Ishikawa (cell line): ENCODE data around the gene POLR2I.

Experiments
- CEBPB ChIP-seq: IDR thresholded peaks from 2 replicates; pipeline ENCODE4 v1.6.1; 2012
- CREB1 ChIP-seq: IDR thresholded peaks from 2 replicates; pipeline ENCODE4 v1.6.1; 2012; ENCODE audit warnings: low read depth
- EGR1 ChIP-seq: IDR thresholded peaks from 2 replicates; pipeline ENCODE4 v1.6.1; 2012
- EP300 ChIP-seq: IDR thresholded peaks from 2 replicates; pipeline ENCODE4 v1.6.1; 2012; ENCODE audit warnings: borderline replicate concordance
- FOXM1 ChIP-seq: IDR thresholded peaks from 2 replicates; pipeline ENCODE4 v1.6.1; 2012; ENCODE audit warnings: low read depth, borderline replicate concordance
- NFIC ChIP-seq: IDR thresholded peaks from 2 replicates; pipeline ENCODE4 v1.6.1; 2012
- RAD21 ChIP-seq: IDR thresholded peaks from 2 replicates; pipeline ENCODE4 v1.6.1; 2012; ENCODE audit warnings: low read depth
- TAF1 ChIP-seq: IDR thresholded peaks from 2 replicates; pipeline ENCODE4 v1.6.1; 2012; ENCODE audit warnings: low read depth, mild to moderate bottlenecking
- TCF12 ChIP-seq: IDR thresholded peaks from 2 replicates; pipeline ENCODE4 v1.6.1; 2012; ENCODE audit warnings: low read depth
- TEAD4 ChIP-seq: IDR thresholded peaks from 2 replicates; pipeline ENCODE4 v1.6.1; 2012
- YY1 ChIP-seq: IDR thresholded peaks from 2 replicates; pipeline ENCODE4 v1.6.1; 2012; ENCODE audit warnings: low read depth
- ZBTB7A ChIP-seq: IDR thresholded peaks from 2 replicates; pipeline ENCODE4 v1.6.1; 2012; ENCODE audit warnings: low read depth
- TF ChIP-seq, protein P1 (sequence below): IDR thresholded peaks from 2 replicates; pipeline ENCODE4 v1.6.1; 2012
- TF ChIP-seq, protein P2 (sequence below): IDR thresholded peaks from 2 replicates; pipeline ENCODE4 v1.6.1; 2012; ENCODE audit warnings: low read depth, mild to moderate bottlenecking
- TF ChIP-seq, protein P3 (sequence below): IDR thresholded peaks from 2 replicates; pipeline ENCODE4 v1.6.1; 2012

The POLR2I gene

DNA sequence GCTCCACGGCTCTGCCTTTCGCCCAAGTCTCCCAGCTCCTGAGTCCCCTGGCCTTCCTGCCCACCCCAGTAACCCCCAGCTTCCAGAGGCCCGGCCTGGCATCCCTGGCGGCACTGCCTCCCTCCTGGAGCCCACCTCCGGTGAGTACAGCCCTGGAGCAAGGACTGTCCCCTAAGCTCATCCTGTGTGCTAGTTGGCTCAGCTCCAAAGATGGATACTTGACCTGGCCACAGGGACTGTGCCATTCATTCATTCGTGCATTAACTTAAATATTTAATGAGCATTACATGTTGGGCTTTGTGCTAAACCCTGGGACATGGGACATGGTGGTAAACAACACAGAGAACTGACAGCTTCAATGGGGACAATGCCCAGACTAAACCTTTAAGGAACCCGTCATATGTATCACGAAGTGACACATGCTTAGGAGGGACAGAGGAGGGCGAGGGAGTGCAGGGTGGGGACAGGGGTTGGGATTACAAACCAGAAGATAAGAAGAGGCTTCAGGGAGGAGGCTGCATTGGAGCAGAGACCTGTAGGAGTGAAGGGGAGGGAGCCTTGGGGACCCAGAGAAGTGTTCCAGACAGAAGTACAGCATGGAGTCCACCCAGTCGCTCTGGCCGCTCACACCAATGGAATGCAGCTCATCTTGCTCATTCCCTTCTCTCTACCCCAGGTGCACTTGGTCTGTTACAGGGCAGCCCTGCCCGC is 10.7 kb downstream of the POLR2I start:
- no peak for TF ChIP-seq ZBTB7A
- TF ChIP-seq EP300: no peak
- TF ChIP-seq CREB1: no peak
- TF ChIP-seq TCF12: no peak
- no peak for TF ChIP-seq TAF1
- no peak for TF ChIP-seq TEAD4
- TF ChIP-seq EGR1: no peak
- TF ChIP-seq, protein P1, sequence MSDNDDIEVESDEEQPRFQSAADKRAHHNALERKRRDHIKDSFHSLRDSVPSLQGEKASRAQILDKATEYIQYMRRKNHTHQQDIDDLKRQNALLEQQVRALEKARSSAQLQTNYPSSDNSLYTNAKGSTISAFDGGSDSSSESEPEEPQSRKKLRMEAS: no peak
- no peak for TF ChIP-seq RAD21
- TF ChIP-seq FOXM1: no peak
- TF ChIP-seq, protein P2, sequence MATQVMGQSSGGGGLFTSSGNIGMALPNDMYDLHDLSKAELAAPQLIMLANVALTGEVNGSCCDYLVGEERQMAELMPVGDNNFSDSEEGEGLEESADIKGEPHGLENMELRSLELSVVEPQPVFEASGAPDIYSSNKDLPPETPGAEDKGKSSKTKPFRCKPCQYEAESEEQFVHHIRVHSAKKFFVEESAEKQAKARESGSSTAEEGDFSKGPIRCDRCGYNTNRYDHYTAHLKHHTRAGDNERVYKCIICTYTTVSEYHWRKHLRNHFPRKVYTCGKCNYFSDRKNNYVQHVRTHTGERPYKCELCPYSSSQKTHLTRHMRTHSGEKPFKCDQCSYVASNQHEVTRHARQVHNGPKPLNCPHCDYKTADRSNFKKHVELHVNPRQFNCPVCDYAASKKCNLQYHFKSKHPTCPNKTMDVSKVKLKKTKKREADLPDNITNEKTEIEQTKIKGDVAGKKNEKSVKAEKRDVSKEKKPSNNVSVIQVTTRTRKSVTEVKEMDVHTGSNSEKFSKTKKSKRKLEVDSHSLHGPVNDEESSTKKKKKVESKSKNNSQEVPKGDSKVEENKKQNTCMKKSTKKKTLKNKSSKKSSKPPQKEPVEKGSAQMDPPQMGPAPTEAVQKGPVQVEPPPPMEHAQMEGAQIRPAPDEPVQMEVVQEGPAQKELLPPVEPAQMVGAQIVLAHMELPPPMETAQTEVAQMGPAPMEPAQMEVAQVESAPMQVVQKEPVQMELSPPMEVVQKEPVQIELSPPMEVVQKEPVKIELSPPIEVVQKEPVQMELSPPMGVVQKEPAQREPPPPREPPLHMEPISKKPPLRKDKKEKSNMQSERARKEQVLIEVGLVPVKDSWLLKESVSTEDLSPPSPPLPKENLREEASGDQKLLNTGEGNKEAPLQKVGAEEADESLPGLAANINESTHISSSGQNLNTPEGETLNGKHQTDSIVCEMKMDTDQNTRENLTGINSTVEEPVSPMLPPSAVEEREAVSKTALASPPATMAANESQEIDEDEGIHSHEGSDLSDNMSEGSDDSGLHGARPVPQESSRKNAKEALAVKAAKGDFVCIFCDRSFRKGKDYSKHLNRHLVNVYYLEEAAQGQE: no peak
- TF ChIP-seq, protein P3, sequence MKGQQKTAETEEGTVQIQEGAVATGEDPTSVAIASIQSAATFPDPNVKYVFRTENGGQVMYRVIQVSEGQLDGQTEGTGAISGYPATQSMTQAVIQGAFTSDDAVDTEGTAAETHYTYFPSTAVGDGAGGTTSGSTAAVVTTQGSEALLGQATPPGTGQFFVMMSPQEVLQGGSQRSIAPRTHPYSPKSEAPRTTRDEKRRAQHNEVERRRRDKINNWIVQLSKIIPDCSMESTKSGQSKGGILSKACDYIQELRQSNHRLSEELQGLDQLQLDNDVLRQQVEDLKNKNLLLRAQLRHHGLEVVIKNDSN: no peak
- no peak for TF ChIP-seq CEBPB
- no peak for TF ChIP-seq NFIC
- TF ChIP-seq YY1: no peak

DNA sequence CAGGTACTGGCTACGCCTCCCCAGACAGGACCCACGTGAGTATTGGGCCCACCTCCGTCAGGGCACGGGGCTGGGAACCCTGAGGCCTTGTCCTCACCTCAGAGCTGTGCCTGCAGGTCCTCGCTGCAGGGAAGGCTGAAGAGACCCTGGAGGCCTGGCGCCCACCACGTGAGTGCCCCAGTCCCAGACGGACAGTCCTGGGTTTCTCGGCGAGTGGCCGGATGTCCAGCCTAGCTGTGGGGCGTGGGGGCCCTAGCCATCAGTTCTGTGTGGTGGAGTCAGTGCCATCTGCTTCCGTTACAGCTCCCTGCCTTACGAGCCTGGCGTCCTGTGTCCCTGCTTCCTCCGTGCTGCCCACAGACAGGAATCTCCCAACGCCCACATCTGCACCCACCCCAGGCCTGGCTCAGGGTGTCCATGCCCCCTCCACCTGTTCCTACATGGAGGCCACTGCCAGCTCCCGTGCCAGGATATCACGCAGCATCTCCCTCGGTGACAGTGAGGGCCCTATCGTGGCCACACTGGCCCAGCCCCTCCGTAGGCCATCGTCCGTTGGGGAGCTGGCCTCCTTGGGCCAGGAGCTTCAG is 11.5 kb downstream of the POLR2I start:
- TF ChIP-seq TCF12: no peak
- no peak for TF ChIP-seq TAF1

DNA sequence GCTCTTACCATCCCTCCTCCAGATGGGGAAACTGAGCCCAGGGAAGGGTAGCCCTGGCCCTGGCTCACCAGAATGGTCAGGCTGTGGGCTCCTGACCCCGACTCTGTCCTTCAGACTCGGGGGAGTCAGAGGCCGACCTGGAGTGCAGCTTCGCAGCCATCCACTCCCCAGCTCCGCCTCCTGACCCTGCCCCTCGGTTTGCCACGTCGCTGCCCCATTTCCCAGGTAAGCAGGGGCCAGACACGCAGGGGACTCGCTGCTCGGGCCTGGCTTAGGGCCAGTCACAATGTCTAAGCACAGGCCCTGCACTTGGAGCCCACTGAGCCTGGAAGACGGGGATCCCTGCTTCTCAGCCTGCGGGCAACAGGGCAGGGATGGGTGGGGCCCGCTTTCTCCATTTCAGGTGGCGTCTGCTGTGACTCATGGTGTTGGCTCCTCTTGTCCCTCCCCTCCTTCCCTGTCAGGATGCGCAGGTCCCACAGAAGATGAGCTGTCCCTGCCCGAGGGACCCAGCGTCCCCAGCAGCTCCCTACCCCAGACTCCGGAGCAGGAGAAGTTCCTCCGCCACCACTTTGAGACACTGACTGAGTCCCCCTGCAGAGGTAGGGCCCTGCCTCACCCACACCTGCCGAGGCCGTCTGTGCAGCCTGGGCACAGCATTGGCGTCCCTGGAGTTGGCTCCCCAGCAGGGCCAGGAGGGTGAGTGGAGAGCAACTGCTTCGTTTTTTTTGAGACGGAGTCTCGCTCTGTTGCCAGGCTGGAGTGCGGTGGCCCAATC is 12.9 kb downstream of the POLR2I start:
- TF ChIP-seq NFIC (no peak), TCF12 (no peak), EP300 (no peak), TEAD4 (no peak), EGR1 (no peak), CEBPB (no peak), FOXM1 (no peak), YY1 (no peak), CREB1 (no peak), ZBTB7A (no peak), TAF1 (no peak)
- TF ChIP-seq, protein P1: no peak
- TF ChIP-seq, protein P2: no peak
- TF ChIP-seq, protein P3: no peak

DNA sequence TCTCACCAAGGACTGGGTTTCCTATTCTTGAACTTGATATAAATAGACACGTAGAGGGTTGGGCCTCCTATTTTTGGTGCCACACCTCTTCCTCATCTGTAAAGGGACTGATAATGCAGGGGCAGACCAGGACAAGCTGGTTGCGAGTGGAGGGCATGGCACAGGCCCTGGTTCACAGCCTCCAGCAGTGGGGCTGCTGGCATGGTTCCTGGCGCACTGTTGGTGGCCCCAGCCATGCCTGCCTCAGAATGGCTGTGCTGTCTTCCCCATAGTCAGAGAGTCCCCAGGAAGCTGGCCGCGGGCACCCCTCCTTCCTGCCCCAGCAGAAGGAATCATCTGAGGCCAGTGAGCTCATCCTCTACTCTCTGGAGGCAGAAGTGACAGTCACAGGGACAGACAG is 14.2 kb downstream of the POLR2I start:
- TF ChIP-seq CREB1 (no peak), ZBTB7A (no peak), TCF12 (no peak)
- TF ChIP-seq, protein P1: no peak
- TF ChIP-seq, protein P3: no peak

DNA sequence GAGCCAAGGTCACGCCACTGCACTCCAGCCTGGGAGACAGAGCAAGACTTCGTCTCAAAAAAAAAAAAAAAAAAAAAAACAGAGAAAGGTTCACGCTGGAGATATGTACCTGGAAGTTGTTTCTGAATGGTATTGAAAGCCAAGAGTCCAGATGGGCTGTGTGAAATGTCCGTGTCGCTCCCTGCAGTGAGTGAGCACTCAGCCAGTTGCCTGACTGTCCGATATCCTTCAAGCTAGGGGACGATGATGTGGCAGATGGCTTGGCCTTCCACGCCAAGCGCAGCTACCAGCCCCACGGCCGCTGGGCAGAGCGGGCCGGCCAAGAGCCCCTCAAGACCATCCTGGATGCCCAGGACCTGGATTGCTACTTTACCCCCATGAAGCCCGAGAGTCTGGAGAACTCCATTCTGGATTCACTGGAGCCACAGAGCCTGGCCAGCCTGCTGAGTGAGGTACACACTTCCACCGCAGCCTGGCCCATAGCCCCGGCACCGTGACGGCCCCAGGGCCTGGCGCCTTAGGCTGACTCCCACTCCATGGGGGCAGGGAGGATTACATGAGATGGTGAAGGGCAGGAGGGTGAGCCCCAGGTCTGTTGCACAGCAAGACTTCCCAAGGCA is 15.4 kb downstream of the POLR2I start:
- TF ChIP-seq, protein P2: no peak
- TF ChIP-seq TEAD4: no peak
- TF ChIP-seq CREB1: no peak
- TF ChIP-seq EP300: no peak
- no peak for TF ChIP-seq TCF12
- TF ChIP-seq, protein P1: no peak
- TF ChIP-seq CEBPB: no peak
- TF ChIP-seq NFIC: no peak
- TF ChIP-seq TAF1: no peak
- TF ChIP-seq RAD21: no peak
- no peak for TF ChIP-seq ZBTB7A
- TF ChIP-seq YY1: no peak
- TF ChIP-seq FOXM1: no peak
- no peak for TF ChIP-seq EGR1
- TF ChIP-seq, protein P3: no peak
